ENCODE measurements around the gene EIF3L. TPM values are rescaled to one million over a fixed set of nuclear protein-coding genes. Genes with fewer than 3 reads are reported as not detected.

Gene EIF3L
- polyA plus RNA-seq, 3 donors = 209 to 503 (median 246) TPM

- H3K27me3 Mint-ChIP-seq (ENCODE audit: low read depth in 3 of 3) = peaks cover 3 to 10% (median 9%) of the 10 kb centered on the region in 3 donors
- H3K27ac Mint-ChIP-seq = peak overlapping the region in 1 of 7 donors; percentile 41
- no peaks in the 10 kb centered on the region for H3K9me3 ChIP-seq (replicated peaks in 1 of 2; ENCODE audit: control insufficient read depth in 1 of 2, insufficient read depth in 1 of 2, low read length in 2 of 2)
- H3K9ac ChIP-seq (ENCODE audit: insufficient read depth, low read length, poor library complexity, severe bottlenecking) = no peak overlapping the region
- H3K27ac ChIP-seq (ENCODE audit: low read depth in 1 of 2, low read length in 2 of 2) = no peak overlapping the region
- WGBS (ENCODE audit: insufficient coverage) = 94% methylated on average over 6 of the region's 7 CpGs
- TF ChIP-seq, protein P1, sequence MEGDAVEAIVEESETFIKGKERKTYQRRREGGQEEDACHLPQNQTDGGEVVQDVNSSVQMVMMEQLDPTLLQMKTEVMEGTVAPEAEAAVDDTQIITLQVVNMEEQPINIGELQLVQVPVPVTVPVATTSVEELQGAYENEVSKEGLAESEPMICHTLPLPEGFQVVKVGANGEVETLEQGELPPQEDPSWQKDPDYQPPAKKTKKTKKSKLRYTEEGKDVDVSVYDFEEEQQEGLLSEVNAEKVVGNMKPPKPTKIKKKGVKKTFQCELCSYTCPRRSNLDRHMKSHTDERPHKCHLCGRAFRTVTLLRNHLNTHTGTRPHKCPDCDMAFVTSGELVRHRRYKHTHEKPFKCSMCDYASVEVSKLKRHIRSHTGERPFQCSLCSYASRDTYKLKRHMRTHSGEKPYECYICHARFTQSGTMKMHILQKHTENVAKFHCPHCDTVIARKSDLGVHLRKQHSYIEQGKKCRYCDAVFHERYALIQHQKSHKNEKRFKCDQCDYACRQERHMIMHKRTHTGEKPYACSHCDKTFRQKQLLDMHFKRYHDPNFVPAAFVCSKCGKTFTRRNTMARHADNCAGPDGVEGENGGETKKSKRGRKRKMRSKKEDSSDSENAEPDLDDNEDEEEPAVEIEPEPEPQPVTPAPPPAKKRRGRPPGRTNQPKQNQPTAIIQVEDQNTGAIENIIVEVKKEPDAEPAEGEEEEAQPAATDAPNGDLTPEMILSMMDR (IDR thresholded peaks at IDR 0.05) = no peak
- no peak overlapping the region for H3K4me3 Mint-ChIP-seq
- intact Hi-C loops (cut with micrococcal nuclease) = loop anchor here in 1 of 2 donors (5.0 kb wide), 1 partner anchor 43 kb away; the partner anchor contains the start of genes C22orf23 and POLR2F
- H3K4me3 ChIP-seq (replicated peaks in 1 of 3; ENCODE audit: low read depth in 2 of 3, low read length in 3 of 3) = no peak overlapping the region
- H3K27me3 ChIP-seq (ENCODE audit: control insufficient read depth in 2 of 2, insufficient read depth in 2 of 2, low read length in 2 of 2) = no peaks in the 10 kb centered on the region
- no peaks in the 10 kb centered on the region for H3K79me2 ChIP-seq (ENCODE audit: insufficient read depth, low read length)
- H2AFZ ChIP-seq (ENCODE audit: insufficient read depth, low read depth, low read length, poor library complexity, severe bottlenecking) = no peak overlapping the region
- peaks cover 5% of the 10 kb centered on the region for H4K20me1 ChIP-seq (ENCODE audit: insufficient read depth, low read length)
- no peak for DNase-seq
- H3K4me1 ChIP-seq (ENCODE audit: control insufficient read depth in 1 of 2, insufficient read depth in 2 of 2, low read length in 2 of 2) = peaks cover 13 to 23% of the 10 kb centered on the region in 2 donors
- H3K4me1 Mint-ChIP-seq = peaks cover 26% of the 10 kb centered on the region
- H3K36me3 Mint-ChIP-seq = peaks cover 10 to 21% of the 10 kb centered on the region in 2 donors
- peaks cover 0 to 6% of the 10 kb centered on the region in 2 donors for H3K36me3 ChIP-seq (replicated peaks in 1 of 2; ENCODE audit: control insufficient read depth in 1 of 2, insufficient read depth in 2 of 2, low read length in 2 of 2)
- no peaks in the 10 kb centered on the region for H3K9me3 Mint-ChIP-seq
- no peak overlapping the region for H3K4me2 ChIP-seq (replicated peaks; ENCODE audit: extremely low read depth, low read length, poor library complexity, severe bottlenecking)
These were observed 60.5 kb downstream of the EIF3L start for GRCh38 chr22:37909766-37910165.

GRCh38 chr22:37910890-37911672 lies 61.9 kb downstream of the EIF3L start:
- Histone ChIP-seq H2AFZ (ENCODE audit: insufficient read depth, low read depth, low read length, poor library complexity, severe bottlenecking) (no peak overlapping the region), H3K27ac (ENCODE audit: low read depth in 1 of 2, low read length in 2 of 2) (no peak overlapping the region), H4K20me1 (ENCODE audit: insufficient read depth, low read length) (peaks cover 5% of the 10 kb centered on the region), H3K4me3 (replicated peaks in 1 of 3; ENCODE audit: low read depth in 2 of 3, low read length in 3 of 3) (no peak overlapping the region), H3K4me2 (replicated peaks; ENCODE audit: extremely low read depth, low read length, poor library complexity, severe bottlenecking) (no peak overlapping the region), H3K4me1 (ENCODE audit: control insufficient read depth in 1 of 2, insufficient read depth in 2 of 2, low read length in 2 of 2) (peaks cover 8 to 14% of the 10 kb centered on the region in 2 donors), H3K36me3 (replicated peaks in 1 of 2; ENCODE audit: control insufficient read depth in 1 of 2, insufficient read depth in 2 of 2, low read length in 2 of 2) (peaks cover 3 to 7% of the 10 kb centered on the region in 2 donors), H3K9me3 (replicated peaks in 1 of 2; ENCODE audit: control insufficient read depth in 1 of 2, insufficient read depth in 1 of 2, low read length in 2 of 2) (no peaks in the 10 kb centered on the region), H3K79me2 (ENCODE audit: insufficient read depth, low read length) (no peaks in the 10 kb centered on the region), H3K9ac (ENCODE audit: insufficient read depth, low read length, poor library complexity, severe bottlenecking) (no peak overlapping the region), H3K27me3 (ENCODE audit: control insufficient read depth in 2 of 2, insufficient read depth in 2 of 2, low read length in 2 of 2) (no peaks in the 10 kb centered on the region)
- H3K4me1 Mint-ChIP-seq = peaks cover 16% of the 10 kb centered on the region
- no peaks in the 10 kb centered on the region for H3K9me3 Mint-ChIP-seq
- H3K4me3 Mint-ChIP-seq = no peak overlapping the region
- intact Hi-C loops (cut with micrococcal nuclease) = no loop called here
- peaks cover 17 to 24% of the 10 kb centered on the region in 2 donors for H3K36me3 Mint-ChIP-seq
- no peak for DNase-seq
- H3K27me3 Mint-ChIP-seq (ENCODE audit: low read depth in 3 of 3) = peaks cover 0 to 4% (median 2%) of the 10 kb centered on the region in 3 donors
- TF ChIP-seq, protein P1 (IDR thresholded peaks at IDR 0.05) = no peak
- WGBS (ENCODE audit: insufficient coverage) = 95% methylated on average over 13 of the region's 15 CpGs
- no peak overlapping the region for H3K27ac Mint-ChIP-seq
